CD14-positive monocyte (primary cell): ENCODE measurements around the gene NSF. TPM values are rescaled to one million over a fixed set of nuclear protein-coding genes. Genes with fewer than 3 reads are reported as not detected.
"Not testable (repeated sequence)": the region's sequence is repeated elsewhere in the genome, so short reads cannot be mapped to it uniquely, and the experiment has no call there.

ENCODE experiments used
- DNase-seq, 3 donors: peaks; one replicate each; pipeline ENCODE4 v3.0.0-alpha.2; 2011 to 2022
- H2AFZ ChIP-seq: 2 replicates; pipeline ENCODE4 v1.6.0; 2012; ENCODE audit warnings: mild to moderate bottlenecking, low read depth, low read length, inconsistent platforms; ENCODE audit not compliant: insufficient read depth, poor library complexity, severe bottlenecking
- H3K27ac ChIP-seq, 2 donors: 1 replicate in 1 of 2; 2 replicates in 1 of 2; pipeline ENCODE4 v1.5.1; 2012 to 2013; ENCODE audit warnings: low read length in 2 of 2, control low read depth in 1 of 2, inconsistent platforms in 1 of 2, low read depth in 1 of 2, mild to moderate bottlenecking in 1 of 2
- H3K27me3 ChIP-seq, 2 donors: one replicate each; pipeline versions ENCODE4 v1.6.0 to v1.6.1; 2011 to 2013; ENCODE audit warnings: low read length in 2 of 2; ENCODE audit not compliant: control insufficient read depth in 2 of 2, insufficient read depth in 2 of 2
- H3K36me3 ChIP-seq, 2 donors: replicated peaks in 1 of 2; 1 replicate in 1 of 2; 2 replicates in 1 of 2; pipeline versions ENCODE4 v1.5.1 to v1.6.1; 2012 to 2013; ENCODE audit warnings: low read length in 2 of 2, control low read depth in 1 of 2, inconsistent platforms in 1 of 2, mild to moderate bottlenecking in 1 of 2; ENCODE audit not compliant: insufficient read depth in 2 of 2, control insufficient read depth in 1 of 2
- H3K4me1 ChIP-seq, 2 donors: 1 replicate in 1 of 2; 2 replicates in 1 of 2; pipeline versions ENCODE4 v1.5.1 to v1.6.1; 2012 to 2013; ENCODE audit warnings: low read length in 2 of 2, control low read depth in 1 of 2, inconsistent platforms in 1 of 2, mild to moderate bottlenecking in 1 of 2, moderate library complexity in 1 of 2; ENCODE audit not compliant: insufficient read depth in 2 of 2, control insufficient read depth in 1 of 2
- H3K4me2 ChIP-seq: replicated peaks from 2 replicates; pipeline ENCODE3; 2012; ENCODE audit warnings: low read length, moderate library complexity, mild to moderate bottlenecking; ENCODE audit not compliant: poor library complexity, severe bottlenecking; ENCODE audit errors: extremely low read depth
- H3K4me3 ChIP-seq, 3 experiments: fragments of 200-600 bp in 1 of 3; sonication (generic) in 1 of 3; replicated peaks in 1 of 3; 1 replicate in 2 of 3; 2 replicates in 1 of 3; pipeline ENCODE4 v1.5.1; 2011 to 2013; ENCODE audit warnings: low read length in 3 of 3, mild to moderate bottlenecking in 3 of 3, control low read depth in 2 of 3, low read depth in 2 of 3, inconsistent platforms in 1 of 3, moderate library complexity in 1 of 3
- H3K79me2 ChIP-seq: 2 replicates; pipeline ENCODE4 v1.6.0; 2012; ENCODE audit warnings: mild to moderate bottlenecking, control low read depth, inconsistent platforms, low read length, moderate library complexity; ENCODE audit not compliant: insufficient read depth
- H3K9ac ChIP-seq: 2 replicates; pipeline ENCODE4 v1.6.0; 2017; ENCODE audit warnings: low read length, mild to moderate bottlenecking; ENCODE audit not compliant: insufficient read depth, poor library complexity, severe bottlenecking
- H3K9me3 ChIP-seq, 2 donors: replicated peaks in 1 of 2; 1 replicate in 1 of 2; 2 replicates in 1 of 2; pipeline versions ENCODE4 v1.5.1 to v1.6.1; 2012 to 2013; ENCODE audit warnings: low read length in 2 of 2, control low read depth in 1 of 2; ENCODE audit not compliant: control insufficient read depth in 1 of 2, insufficient read depth in 1 of 2
- H4K20me1 ChIP-seq: 2 replicates; pipeline ENCODE4 v1.6.0; 2012; ENCODE audit warnings: mild to moderate bottlenecking, low read length, control low read depth, moderate library complexity; ENCODE audit not compliant: insufficient read depth
- H3K27ac Mint-ChIP-seq, 7 donors: one replicate each; pipeline ENCODE4 v1.8.0; 2020; ENCODE audit warnings: mild to moderate bottlenecking in 7 of 7, mixed read lengths in 7 of 7, moderate library complexity in 6 of 7, inconsistent platforms in 2 of 7
- H3K27me3 Mint-ChIP-seq, 3 donors: one replicate each; pipeline ENCODE4 v1.8.0; 2021 to 2022; ENCODE audit warnings: low read depth in 3 of 3, mild to moderate bottlenecking in 3 of 3, mixed read lengths in 3 of 3, moderate library complexity in 3 of 3, inconsistent platforms in 1 of 3
- H3K36me3 Mint-ChIP-seq, 2 donors: one replicate each; pipeline ENCODE4 v1.8.0; 2020; ENCODE audit warnings: mixed read lengths in 2 of 2, inconsistent platforms in 1 of 2, mild to moderate bottlenecking in 1 of 2
- H3K4me1 Mint-ChIP-seq: one replicate; pipeline ENCODE4 v1.8.0; 2020; ENCODE audit warnings: mild to moderate bottlenecking, mixed read lengths
- H3K4me3 Mint-ChIP-seq, 2 donors: one replicate each; pipeline ENCODE4 v1.8.0; 2020; ENCODE audit warnings: mild to moderate bottlenecking in 2 of 2, mixed read lengths in 2 of 2, moderate library complexity in 1 of 2
- H3K9me3 Mint-ChIP-seq, 7 donors: one replicate each; pipeline ENCODE4 v1.8.0; 2020 to 2022; ENCODE audit warnings: mixed read lengths in 7 of 7, mild to moderate bottlenecking in 6 of 7, moderate library complexity in 6 of 7, inconsistent platforms in 2 of 7
- WGBS: methylation state at CpG from one replicate; pipeline ENCODE4 v1.1.5; 2013; ENCODE audit warnings: missing lambda C conversion rate; ENCODE audit not compliant: insufficient coverage; 5-methylcytosine and 5-hydroxymethylcytosine counted together
- intact Hi-C, 2 donors: fragments of 100-400 bp; cut with micrococcal nuclease; formaldehyde crosslinking; loops; one replicate each; pipeline versions ENCODE4 v1.15.0 to v1.15.1; 2023
- polyA plus RNA-seq, 3 donors: library from polyadenylated mRNA; depleted of rRNA in 1 of 3; unstranded in 2 of 3; stranded (reverse) in 1 of 3; fragments of 300-500 nt in 2 of 3; fragments of >200 nt in 1 of 3; fragmentation: Illumina TruSeq in 2 of 3; gene quantifications; 1 replicate in 2 of 3; 2 replicates in 1 of 3; pipeline ENCODE4 v1.2.3, GENCODE V29; 2012 to 2021
- TF ChIP-seq, protein P1 (sequence below): fragments of 200-600 bp; IDR thresholded peaks from one replicate; pipeline ENCODE4 v1.8.0; 2022; ENCODE audit warnings: antibody characterized with exemption, mild to moderate bottlenecking

Gene NSF
- polyA plus RNA-seq, 3 donors: 22.5 to 63.2 (median 58.0) TPM

DNA sequence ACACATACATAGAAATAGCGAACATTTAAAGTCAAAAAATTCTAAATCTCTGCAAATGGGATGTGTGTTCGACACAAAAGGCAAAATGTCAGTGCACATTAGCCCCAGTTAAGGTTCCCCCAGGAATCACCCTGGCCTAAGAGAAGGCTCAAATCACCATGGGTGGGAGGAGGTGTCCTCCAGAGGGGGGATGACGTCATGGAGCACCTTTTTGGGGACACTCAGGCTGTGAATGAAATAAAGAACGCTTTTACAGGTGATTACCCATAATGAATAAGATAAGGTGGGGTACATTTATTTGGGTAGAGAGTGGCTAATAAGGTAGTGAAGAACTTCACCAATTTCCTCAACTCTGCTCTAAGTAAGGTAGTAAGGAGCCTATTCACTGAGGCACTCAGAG is 201.6 kb downstream of the NSF start:
- Histone ChIP-seq H3K36me3 (no peaks in the 10 kb centered on the region), H3K79me2 (no peaks in the 10 kb centered on the region), H4K20me1 (no peaks in the 10 kb centered on the region), H3K4me2 (no peak overlapping the region), H3K9me3 (no peaks in the 10 kb centered on the region), H3K4me1 (no peaks in the 10 kb centered on the region), H3K27ac (no peak overlapping the region), H3K4me3 (no peak overlapping the region), H3K9ac (no peak overlapping the region), H3K27me3 (peaks cover 0 to 9% of the 10 kb centered on the region in 2 donors), H2AFZ (no peak overlapping the region)
- TF ChIP-seq, protein P1, sequence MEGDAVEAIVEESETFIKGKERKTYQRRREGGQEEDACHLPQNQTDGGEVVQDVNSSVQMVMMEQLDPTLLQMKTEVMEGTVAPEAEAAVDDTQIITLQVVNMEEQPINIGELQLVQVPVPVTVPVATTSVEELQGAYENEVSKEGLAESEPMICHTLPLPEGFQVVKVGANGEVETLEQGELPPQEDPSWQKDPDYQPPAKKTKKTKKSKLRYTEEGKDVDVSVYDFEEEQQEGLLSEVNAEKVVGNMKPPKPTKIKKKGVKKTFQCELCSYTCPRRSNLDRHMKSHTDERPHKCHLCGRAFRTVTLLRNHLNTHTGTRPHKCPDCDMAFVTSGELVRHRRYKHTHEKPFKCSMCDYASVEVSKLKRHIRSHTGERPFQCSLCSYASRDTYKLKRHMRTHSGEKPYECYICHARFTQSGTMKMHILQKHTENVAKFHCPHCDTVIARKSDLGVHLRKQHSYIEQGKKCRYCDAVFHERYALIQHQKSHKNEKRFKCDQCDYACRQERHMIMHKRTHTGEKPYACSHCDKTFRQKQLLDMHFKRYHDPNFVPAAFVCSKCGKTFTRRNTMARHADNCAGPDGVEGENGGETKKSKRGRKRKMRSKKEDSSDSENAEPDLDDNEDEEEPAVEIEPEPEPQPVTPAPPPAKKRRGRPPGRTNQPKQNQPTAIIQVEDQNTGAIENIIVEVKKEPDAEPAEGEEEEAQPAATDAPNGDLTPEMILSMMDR: no peak
- intact Hi-C loops: no loop called here
- H3K4me1 Mint-ChIP-seq: no peaks in the 10 kb centered on the region
- H3K9me3 Mint-ChIP-seq: peaks cover 0 to 8% (median 2%) of the 10 kb centered on the region in 7 donors
- H3K4me3 Mint-ChIP-seq: peak overlapping the region in 1 of 2 donors; percentile 37
- peaks cover 6 to 38% (median 20%) of the 10 kb centered on the region in 3 donors for H3K27me3 Mint-ChIP-seq
- whole genome bisulfite sequencing: 95% methylated on average over 2 of the region's 4 CpGs
- H3K27ac Mint-ChIP-seq: no peak overlapping the region
- DNase-seq: no peak
- no peaks in the 10 kb centered on the region for H3K36me3 Mint-ChIP-seq

DNA sequence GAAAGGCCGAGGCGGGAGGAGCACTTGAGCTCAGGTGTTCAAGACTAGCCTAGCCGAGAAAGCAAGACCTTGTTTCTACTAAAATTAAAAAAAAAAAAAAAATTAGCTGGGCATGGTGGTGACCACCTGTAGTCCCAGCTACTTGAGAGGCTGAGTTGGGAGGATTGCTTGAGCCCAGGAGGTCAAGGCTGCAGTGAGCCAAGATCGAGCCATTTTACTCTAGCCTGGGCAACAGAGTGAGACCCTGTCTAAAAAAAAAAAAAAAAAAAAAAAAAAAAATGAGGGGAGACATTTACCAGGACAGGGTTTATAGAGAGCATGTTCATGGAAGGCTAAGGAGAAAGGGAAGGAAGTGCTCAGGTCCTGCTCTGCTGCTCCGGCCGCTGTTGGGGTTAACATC is 202.6 kb downstream of the NSF start:
- H3K27me3 ChIP-seq, H3K9me3 ChIP-seq, H3K9me3 Mint-ChIP-seq, H3K4me3 ChIP-seq, H4K20me1 ChIP-seq, H3K4me1 Mint-ChIP-seq, H3K4me2 ChIP-seq, H3K36me3 Mint-ChIP-seq, H3K4me3 Mint-ChIP-seq, H3K79me2 ChIP-seq, intact Hi-C loops, DNase-seq, H3K27ac ChIP-seq, H3K9ac ChIP-seq, H3K36me3 ChIP-seq, H3K4me1 ChIP-seq, H3K27ac Mint-ChIP-seq, H2AFZ ChIP-seq: not testable (repeated sequence)
- 85% methylated on average over 5 of the region's 6 CpGs for WGBS
- peaks cover 6 to 41% (median 21%) of the 10 kb centered on the region in 3 donors for H3K27me3 Mint-ChIP-seq
